HCT116 (cell line): ENCODE data around the gene CCDC80. TPM values are rescaled to one million over a fixed set of nuclear protein-coding genes. Genes with fewer than 3 reads are reported as not detected.

Source experiments
- ATAC-seq: fragments of 200-7000 bp; cut with Tn5 transposase; 2 replicates; pipeline ENCODE4 v1.9.1; 2020; ENCODE audit warnings: mild to moderate bottlenecking, moderate library complexity
- BruUV-seq: library from RNA; stranded (reverse); fragments of 400-500 nt; replicated peaks from 2 replicates; lab custom pipeline; 2021; lab: Mats Ljungman, UMichigan
- CTCF ChIA-PET: fragments of 300-600 bp; sonication (Branson Sonifier 250); formaldehyde crosslinking; loops from one replicate; lab custom pipeline; 2021; ENCODE audit warnings: antibody characterized with exemption; lab: Charles Lee
- POLR2A ChIA-PET: fragments of 300-600, 350-600 bp; sonication (Branson Sonifier 250); formaldehyde crosslinking; loops from one replicate; lab custom pipeline; 2021; ENCODE audit warnings: antibody characterized with exemption; lab: Charles Lee
- RAD21 ChIA-PET, 2 experiments: fragments of 300-600 bp; sonication (Branson Sonifier 250); formaldehyde crosslinking; loops; one replicate each; lab custom pipeline; 2023; ENCODE audit warnings: low total read pairs in 2 of 2; ENCODE audit not compliant: uncharacterized antibody in 2 of 2, unreplicated experiment in 2 of 2, low non-redundant PET in 1 of 2; lab: Charles Lee
- DNase-seq: peaks from one replicate; pipeline ENCODE4 v3.0.0-alpha.2; 2010; ENCODE audit warnings: low read depth, low spot score
- H2AFZ ChIP-seq: fragments of 200-600 bp; shearing (Covaris generic), sonication (generic); 2 replicates; pipeline ENCODE4 v1.6.1; 2017; ENCODE audit warnings: low read depth, mixed run types, mixed read lengths, antibody characterized with exemption, low read length; ENCODE audit not compliant: poor library complexity, severe bottlenecking
- H3K27ac ChIP-seq: 2 replicates; pipeline ENCODE4 v1.5.1; 2012; ENCODE audit warnings: low read depth, low read length
- H3K27me3 ChIP-seq: fragments of 200-600 bp; sonication (generic); 2 replicates; pipeline ENCODE4 v1.6.1; 2016; ENCODE audit warnings: mixed run types, low read length, mixed read lengths; ENCODE audit not compliant: insufficient read depth
- H3K36me3 ChIP-seq, 2 experiments: fragments of 200-500 bp in 1 of 2; fragments of 200-600 bp in 1 of 2; sonication (Bioruptor generic) in 1 of 2; sonication (generic) in 1 of 2; 2 replicates each; pipeline versions ENCODE4 v1.5.1 to v1.6.1; 2014 to 2016; ENCODE audit warnings: low read length in 2 of 2, inconsistent platforms in 1 of 2, mixed read lengths in 1 of 2, mixed run types in 1 of 2; ENCODE audit not compliant: insufficient read depth in 2 of 2, control insufficient read depth in 1 of 2
- H3K4me1 ChIP-seq, 2 experiments: fragments of 200-600 bp in 1 of 2; sonication (generic) in 1 of 2; 2 replicates each; pipeline versions ENCODE4 v1.5.1 to v1.6.1; 2012 to 2017; ENCODE audit warnings: low read length in 2 of 2, inconsistent platforms in 1 of 2, mild to moderate bottlenecking in 1 of 2, mixed read lengths in 1 of 2, mixed run types in 1 of 2, moderate library complexity in 1 of 2; ENCODE audit not compliant: insufficient read depth in 2 of 2, control insufficient read depth in 1 of 2
- H3K4me2 ChIP-seq: fragments of 200-600 bp; sonication (generic); 2 replicates; pipeline ENCODE4 v1.6.1; 2017; ENCODE audit warnings: mixed run types, low read length, mixed read lengths
- H3K4me3 ChIP-seq, 2 experiments: fragments of 200-600 bp in 1 of 2; sonication (generic) in 1 of 2; replicated peaks in 1 of 2; 2 replicates each; pipeline ENCODE4 v1.5.1; 2011 to 2016; ENCODE audit warnings: low read length in 2 of 2, control low read depth in 1 of 2, low read depth in 1 of 2, mild to moderate bottlenecking in 1 of 2, mixed read lengths in 1 of 2, mixed run types in 1 of 2
- H3K79me2 ChIP-seq: fragments of 200-600 bp; sonication (generic); 2 replicates; pipeline ENCODE4 v1.6.1; 2017; ENCODE audit warnings: mild to moderate bottlenecking, mixed run types, low read length, moderate library complexity, mixed read lengths; ENCODE audit not compliant: insufficient read depth
- H3K9ac ChIP-seq: fragments of 200-600 bp; sonication (generic); 2 replicates; pipeline ENCODE4 v1.6.1; 2016; ENCODE audit warnings: low read length, mixed read lengths
- H3K9me2 ChIP-seq: fragments of 200-600 bp; sonication (generic), shearing (Covaris generic); 2 replicates; pipeline ENCODE4 v1.6.1; 2017; ENCODE audit warnings: mixed run types, mild to moderate bottlenecking, moderate library complexity; ENCODE audit not compliant: insufficient read depth
- H3K9me3 ChIP-seq, 2 experiments: fragments of 200-500 bp in 1 of 2; fragments of 200-600 bp in 1 of 2; sonication (Bioruptor generic) in 1 of 2; sonication (generic) in 1 of 2; 2 replicates each; pipeline ENCODE4 v1.6.1; 2014 to 2017; ENCODE audit warnings: low read length in 2 of 2, mixed read lengths in 2 of 2, inconsistent platforms in 1 of 2, low read depth in 1 of 2, mild to moderate bottlenecking in 1 of 2, mixed run types in 1 of 2, moderate library complexity in 1 of 2; ENCODE audit not compliant: control insufficient read depth in 1 of 2, insufficient read depth in 1 of 2
- H4K20me1 ChIP-seq: fragments of 200-600 bp; sonication (generic), shearing (Covaris generic); 2 replicates; pipeline ENCODE4 v1.6.1; 2017; ENCODE audit warnings: mixed run types, mild to moderate bottlenecking, moderate library complexity; ENCODE audit not compliant: insufficient read depth
- CBX3 ChIP-seq: IDR thresholded peaks from 2 replicates; pipeline ENCODE4 v1.6.1; 2012; ENCODE audit warnings: low read depth
- CEBPB ChIP-seq: IDR thresholded peaks from 2 replicates; pipeline ENCODE4 v1.6.1; 2012; ENCODE audit warnings: low read depth
- EGR1 ChIP-seq: IDR thresholded peaks from 2 replicates; pipeline ENCODE4 v1.6.1; 2012; ENCODE audit warnings: low read depth
- ELF1 ChIP-seq: IDR thresholded peaks from 2 replicates; pipeline ENCODE4 v1.6.1; 2012; ENCODE audit warnings: low read depth, borderline replicate concordance
- FOSL1 ChIP-seq: IDR thresholded peaks from 2 replicates; pipeline ENCODE4 v1.6.1; 2012; ENCODE audit warnings: low read depth
- JUND ChIP-seq: IDR thresholded peaks from 2 replicates; pipeline ENCODE4 v1.6.1; 2012
- POLR2A ChIP-seq: IDR thresholded peaks from 2 replicates; pipeline ENCODE4 v1.7.0; 2011; ENCODE audit warnings: borderline replicate concordance; ENCODE audit not compliant: insufficient read depth, insufficient read length; ENCODE audit errors: extremely low read depth
- SP1 ChIP-seq: IDR thresholded peaks from 2 replicates; pipeline ENCODE4 v1.6.1; 2012; ENCODE audit warnings: low read depth
- SRF ChIP-seq: IDR thresholded peaks from 2 replicates; pipeline ENCODE4 v1.6.1; 2012; ENCODE audit warnings: low read depth
- TCF7L2 ChIP-seq: IDR thresholded peaks from 2 replicates; pipeline ENCODE4 v1.7.0; 2011; ENCODE audit warnings: borderline replicate concordance, inconsistent platforms; ENCODE audit not compliant: insufficient read depth, insufficient read length; ENCODE audit errors: extremely low read depth
- ZFX ChIP-seq: fragments of 450-650 bp; IDR thresholded peaks from 2 replicates; pipeline ENCODE4 v1.6.1; 2017
- ZNF274 ChIP-seq: fragments of 200-500 bp; sonication (Bioruptor generic); IDR thresholded peaks from 2 replicates; pipeline ENCODE4 v1.6.1; 2014; ENCODE audit warnings: mild to moderate bottlenecking, low read depth, low read length, inconsistent platforms
- intact Hi-C: fragments of 100-400 bp; cut with micrococcal nuclease; formaldehyde crosslinking; loops from 2 replicates; pipeline ENCODE4 v1.10.0; 2022
- total RNA-seq: library from RNA; stranded (reverse); gene quantifications from one replicate; pipeline ENCODE4 v1.2.1, GENCODE V29; 2021; ENCODE audit not compliant: unreplicated experiment
- TF ChIP-seq, protein P1 (sequence below): IDR thresholded peaks from 2 replicates; pipeline ENCODE4 v1.6.1; 2012
- TF ChIP-seq, protein P2 (sequence below): IDR thresholded peaks from 2 replicates; pipeline ENCODE4 v1.6.1; 2012; ENCODE audit warnings: low read depth

Gene CCDC80
- total RNA-seq, 1 experiment from 2014 or later, result 1.7 TPM

DNA sequence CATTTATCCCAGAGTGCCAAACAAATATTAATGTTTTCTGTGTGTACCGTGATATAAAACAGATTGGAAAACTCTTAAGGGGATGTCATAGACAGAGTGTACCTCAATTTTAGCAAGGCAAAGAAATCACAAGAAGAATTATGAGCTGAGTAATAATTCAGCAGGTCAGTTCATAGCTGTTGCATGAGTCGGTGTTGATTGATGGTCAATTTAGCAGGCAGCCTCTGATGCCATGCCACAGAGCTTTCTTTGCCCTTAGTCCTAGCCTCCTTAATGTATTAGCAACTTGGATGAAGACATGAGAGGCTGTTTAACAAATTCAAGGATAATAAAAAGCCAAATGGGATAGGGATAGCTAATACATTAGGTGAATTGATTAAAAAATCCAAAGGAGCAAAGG lies 72.3 kb downstream of the CCDC80 start:
- intact Hi-C loops, result no loop called here
- H3K4me2 ChIP-seq, result no peak overlapping the region

DNA sequence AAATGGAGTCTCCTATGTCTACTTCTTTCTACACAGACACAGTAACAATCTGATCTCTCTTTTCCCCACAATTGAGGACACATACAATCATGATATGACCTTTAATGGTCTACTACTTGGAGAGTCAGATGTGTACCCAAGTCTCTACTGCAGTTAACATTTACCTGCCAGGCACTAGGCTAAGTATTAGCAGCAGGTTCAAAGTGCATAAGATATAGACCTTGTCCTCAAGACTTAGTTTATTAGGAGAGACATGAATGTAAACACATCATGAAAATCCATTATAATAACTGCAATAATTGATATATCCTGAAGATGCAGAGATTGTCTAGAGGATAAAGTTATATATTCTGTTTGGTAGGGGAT lies 76.0 kb downstream of the CCDC80 start:
- no peaks in the 10 kb centered on the region for H3K9me2 ChIP-seq
- ATAC-seq (no peak), DNase-seq (no peak)
- BruUV-seq, result no TSS peak
- H3K4me1 ChIP-seq, result peaks cover 5 to 16% of the 10 kb centered on the region in 2 experiments; a peak in 3 of 4 replicates
- H3K36me3 ChIP-seq, result no peaks in the 10 kb centered on the region
- no peaks in the 10 kb centered on the region for H4K20me1 ChIP-seq
- TF ChIP-seq CEBPB (no peak), ZNF274 (no peak), SP1 (no peak), ELF1 (no peak), POLR2A (no peak), TCF7L2 (no peak), FOSL1 (no peak), ZFX (no peak), CBX3 (no peak), JUND (no peak)
- TF ChIP-seq, protein P1, sequence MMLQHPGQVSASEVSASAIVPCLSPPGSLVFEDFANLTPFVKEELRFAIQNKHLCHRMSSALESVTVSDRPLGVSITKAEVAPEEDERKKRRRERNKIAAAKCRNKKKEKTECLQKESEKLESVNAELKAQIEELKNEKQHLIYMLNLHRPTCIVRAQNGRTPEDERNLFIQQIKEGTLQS, result no peak
- no peak overlapping the region for H2AFZ ChIP-seq
- no peaks in the 10 kb centered on the region for H3K27me3 ChIP-seq
- POLR2A ChIA-PET, result no interaction called here
- no peak overlapping the region for H3K4me3 ChIP-seq
- CTCF ChIA-PET, result no interaction called here
- no peak overlapping the region for H3K27ac ChIP-seq
- H3K4me2 ChIP-seq, result no peak overlapping the region
- intact Hi-C loops, result loop anchor here (5.0 kb wide), 1 partner anchor 427 kb away; the partner anchor contains the start of gene GTPBP8
- no peaks in the 10 kb centered on the region for H3K9me3 ChIP-seq
- H3K9ac ChIP-seq, result no peak overlapping the region
- H3K79me2 ChIP-seq, result peaks cover 12% of the 10 kb centered on the region
- RAD21 ChIA-PET, result no interaction called here

More for the DNA sequence above, 72.3 kb downstream of the CCDC80 start:
- no peaks in the 10 kb centered on the region for H4K20me1 ChIP-seq
- H3K9ac ChIP-seq, result no peak overlapping the region
- no peak overlapping the region for H3K4me3 ChIP-seq
- POLR2A ChIA-PET, result no interaction called here
- H2AFZ ChIP-seq, result no peak overlapping the region
- H3K4me1 ChIP-seq, result peaks cover 0 to 7% of the 10 kb centered on the region in 2 experiments; a peak in 1 of 4 replicates
- H3K27ac ChIP-seq, result no peak overlapping the region
- H3K9me3 ChIP-seq, result no peaks in the 10 kb centered on the region
- TF ChIP-seq, protein P2, sequence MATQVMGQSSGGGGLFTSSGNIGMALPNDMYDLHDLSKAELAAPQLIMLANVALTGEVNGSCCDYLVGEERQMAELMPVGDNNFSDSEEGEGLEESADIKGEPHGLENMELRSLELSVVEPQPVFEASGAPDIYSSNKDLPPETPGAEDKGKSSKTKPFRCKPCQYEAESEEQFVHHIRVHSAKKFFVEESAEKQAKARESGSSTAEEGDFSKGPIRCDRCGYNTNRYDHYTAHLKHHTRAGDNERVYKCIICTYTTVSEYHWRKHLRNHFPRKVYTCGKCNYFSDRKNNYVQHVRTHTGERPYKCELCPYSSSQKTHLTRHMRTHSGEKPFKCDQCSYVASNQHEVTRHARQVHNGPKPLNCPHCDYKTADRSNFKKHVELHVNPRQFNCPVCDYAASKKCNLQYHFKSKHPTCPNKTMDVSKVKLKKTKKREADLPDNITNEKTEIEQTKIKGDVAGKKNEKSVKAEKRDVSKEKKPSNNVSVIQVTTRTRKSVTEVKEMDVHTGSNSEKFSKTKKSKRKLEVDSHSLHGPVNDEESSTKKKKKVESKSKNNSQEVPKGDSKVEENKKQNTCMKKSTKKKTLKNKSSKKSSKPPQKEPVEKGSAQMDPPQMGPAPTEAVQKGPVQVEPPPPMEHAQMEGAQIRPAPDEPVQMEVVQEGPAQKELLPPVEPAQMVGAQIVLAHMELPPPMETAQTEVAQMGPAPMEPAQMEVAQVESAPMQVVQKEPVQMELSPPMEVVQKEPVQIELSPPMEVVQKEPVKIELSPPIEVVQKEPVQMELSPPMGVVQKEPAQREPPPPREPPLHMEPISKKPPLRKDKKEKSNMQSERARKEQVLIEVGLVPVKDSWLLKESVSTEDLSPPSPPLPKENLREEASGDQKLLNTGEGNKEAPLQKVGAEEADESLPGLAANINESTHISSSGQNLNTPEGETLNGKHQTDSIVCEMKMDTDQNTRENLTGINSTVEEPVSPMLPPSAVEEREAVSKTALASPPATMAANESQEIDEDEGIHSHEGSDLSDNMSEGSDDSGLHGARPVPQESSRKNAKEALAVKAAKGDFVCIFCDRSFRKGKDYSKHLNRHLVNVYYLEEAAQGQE, result no peak
- TF ChIP-seq EGR1 (no peak), SRF (no peak), FOSL1 (0 out of 2 replicates have a peak, but pooled peaks have one; percentile 17)
- ATAC-seq, result 0 out of 2 replicates have a peak, but pooled peaks have one; percentile 57
- no peaks in the 10 kb centered on the region for H3K79me2 ChIP-seq
- CTCF ChIA-PET, result interaction anchor here (1.3 kb wide), 2 partner anchors 14 to 457 kb away, joined by 3 to 7 read pairs; no protein-coding TSS in a partner anchor
- BruUV-seq, result no TSS peak
- no peak for DNase-seq
- H3K27me3 ChIP-seq, result no peaks in the 10 kb centered on the region
- H3K36me3 ChIP-seq, result no peaks in the 10 kb centered on the region
- H3K9me2 ChIP-seq, result no peaks in the 10 kb centered on the region
- RAD21 ChIA-PET, result no interaction called here
